RPMI7951 (cell line): Measurements from ENCODE around the gene ZNF439. TPM values are rescaled to one million over a fixed set of nuclear protein-coding genes. Genes with fewer than 3 reads are reported as not detected.
A peak's percentile ranks its signal among the peaks of the same experiment; 100 is the strongest.
"Not testable (repeated sequence)": the region's sequence is repeated elsewhere in the genome, so short reads cannot be mapped to it uniquely, and the experiment has no call there.

Experiments
- DNase-seq: peaks from one replicate; pipeline ENCODE4 v3.0.0-alpha.2; 2012; ENCODE audit warnings: low read depth
- total RNA-seq: library from RNA; depleted of rRNA; stranded (reverse); fragments of >200 nt; shearing (Covaris generic); gene quantifications from 2 replicates; pipeline ENCODE4 v1.2.3, GENCODE V29; 2014; rRNA removed

ZNF439 gene
- total RNA-seq, result 11.1 and 12.3 TPM in 2 replicates

- DNase-seq, result peak; percentile 89
Measured at GRCh38 chr19:11848594-11849469, at the start of gene ZNF439. Gene ZNF439, plus strand, starts transcription at chr19:11848726. Its CDS starts 142 bp downstream, at chr19:11848868.

GRCh38 chr19:11806354-11807098, 42.0 kb upstream of the ZNF439 start:
- DNase-seq, result no peak

GRCh38 chr19:11807099-11807380, 41.5 kb upstream of the ZNF439 start:
- no peak for DNase-seq

DNA sequence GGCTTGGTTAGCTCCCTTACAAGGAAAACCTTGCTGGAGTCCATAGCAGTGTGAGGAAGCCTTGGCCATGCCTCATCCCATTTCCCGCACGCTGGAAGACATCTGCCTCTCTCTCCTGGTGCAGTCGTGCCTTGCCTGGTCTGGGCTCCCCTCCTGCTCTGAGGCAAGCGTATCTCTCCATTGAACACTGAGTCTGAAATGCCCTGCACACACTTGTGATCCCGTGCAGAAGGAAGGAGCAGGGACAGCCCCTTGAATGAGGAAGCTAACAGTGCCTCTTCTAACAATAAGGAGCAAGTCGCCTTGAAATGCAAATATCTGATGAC, 34.9 kb upstream of the ZNF439 start:
- no peak for DNase-seq

DNA sequence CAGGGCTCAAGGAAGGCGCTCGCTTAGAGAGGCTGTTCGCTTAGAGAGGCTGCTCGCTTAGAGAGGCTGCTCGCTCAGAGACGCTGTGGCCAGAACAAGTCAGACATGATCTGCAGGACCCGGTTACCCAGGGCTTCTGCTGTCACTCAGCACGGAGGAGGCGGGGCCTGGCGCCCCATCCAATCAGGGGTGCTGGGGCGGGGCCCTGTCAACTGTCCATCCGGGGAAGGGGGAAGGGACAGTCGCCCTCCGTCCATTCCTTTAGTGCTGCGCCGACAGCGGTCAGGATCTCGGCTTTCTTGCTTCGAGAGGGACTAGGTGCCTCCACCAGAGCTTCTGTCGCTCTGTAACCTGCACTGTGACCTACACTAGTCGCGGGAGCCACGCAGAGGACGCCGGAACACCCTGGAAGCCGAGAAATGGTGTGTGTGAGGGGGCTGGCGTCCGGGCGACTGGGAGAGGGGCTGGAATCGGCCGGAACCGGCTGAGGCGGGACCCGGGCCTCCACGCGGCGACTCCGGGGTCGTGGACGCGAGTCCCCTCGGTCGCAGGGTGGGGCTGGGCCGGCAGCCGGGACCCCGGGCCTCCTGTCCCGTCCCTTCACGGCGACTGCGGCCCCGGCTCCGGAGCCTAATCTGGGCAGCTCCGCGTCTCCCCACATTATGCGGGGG, 34.4 kb upstream of the ZNF439 start, which contains the start of gene ZNF440:
ZNF440 (plus strand) TSS at position 245 of the 671 bp plus-strand sequence; CDS start at position 420, 175 bp downstream.
- DNase-seq, result peak; percentile 93

- peak; percentile 41 for DNase-seq
Measured at GRCh38 chr19:11814700-11815035, 33.9 kb upstream of the ZNF439 start.

DNA sequence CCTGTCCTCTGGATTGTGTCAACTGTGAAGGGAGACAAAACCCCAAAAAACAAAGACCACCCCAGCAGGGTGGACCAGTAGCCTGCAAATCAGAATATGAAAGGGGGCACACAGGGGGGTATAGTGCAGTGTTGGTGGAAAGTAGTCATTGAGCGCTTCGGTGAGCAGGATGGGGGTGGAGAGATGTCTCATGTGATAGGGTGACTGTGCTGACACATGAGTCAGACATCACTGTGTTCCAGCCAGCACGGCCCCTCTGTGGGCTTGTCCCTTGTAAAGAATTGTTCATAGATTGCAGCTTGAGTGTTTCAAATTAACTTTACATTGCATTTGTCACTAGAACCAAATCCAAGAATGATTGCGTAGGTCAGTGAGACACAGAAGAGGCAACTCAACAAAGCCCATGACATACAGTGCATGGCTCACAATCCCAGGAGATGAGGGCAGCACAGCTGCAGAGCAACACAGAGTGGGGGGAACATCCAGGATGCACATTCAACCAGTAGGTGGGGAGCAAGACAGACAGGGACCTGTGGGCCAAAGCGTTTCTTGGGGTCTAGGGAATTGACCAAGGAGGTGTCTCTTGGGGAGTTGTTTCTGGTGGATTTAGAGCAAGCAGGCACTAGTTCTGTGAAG, 26.9 kb upstream of the ZNF439 start:
- peak; percentile 64 for DNase-seq

DNA sequence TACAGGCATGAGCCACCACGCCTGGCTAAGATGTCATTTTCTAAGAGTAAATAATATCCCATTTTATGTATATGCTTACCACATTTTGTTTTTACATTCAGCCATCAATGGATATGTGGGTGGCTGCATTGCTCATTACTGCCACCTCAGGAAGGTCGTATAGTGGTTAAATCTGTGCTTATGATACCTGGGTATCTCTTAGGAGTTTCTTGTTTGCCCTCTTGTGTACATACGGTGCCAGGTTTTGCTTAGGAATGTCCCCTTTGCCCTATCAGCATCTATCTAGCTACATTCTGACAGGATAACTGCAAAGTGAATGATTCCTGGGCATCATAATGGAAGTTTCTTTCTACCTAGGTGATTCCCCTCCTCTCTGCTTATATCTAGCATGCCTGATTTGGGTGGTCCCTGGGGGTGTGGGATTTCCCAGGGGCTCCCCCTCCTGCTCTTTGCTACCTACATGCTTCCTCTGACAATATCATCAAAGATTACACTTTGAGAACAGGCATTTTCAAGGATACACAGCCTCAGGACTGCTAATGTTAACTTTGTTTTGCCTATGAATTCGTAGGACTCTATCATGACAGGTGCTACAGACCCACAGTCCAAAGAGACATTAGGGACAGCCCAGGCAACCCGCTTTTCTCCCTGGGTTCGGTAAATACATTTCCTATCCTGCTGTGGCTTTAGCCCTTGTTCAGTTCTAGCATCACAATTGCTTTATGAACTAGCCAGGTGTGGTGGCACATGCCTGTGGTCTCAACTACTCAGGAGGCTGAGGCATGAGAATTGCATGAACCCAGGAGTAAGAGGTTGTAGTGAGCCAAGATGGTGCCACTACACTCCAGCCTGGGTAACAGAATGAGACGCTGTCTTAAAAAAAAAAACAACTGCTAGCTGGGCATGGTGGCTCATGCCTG, 19.3 kb upstream of the ZNF439 start:
- not testable (repeated sequence) for DNase-seq

- no peak for DNase-seq
Measured at GRCh38 chr19:11832253-11832912, 16.1 kb upstream of the ZNF439 start.

DNA sequence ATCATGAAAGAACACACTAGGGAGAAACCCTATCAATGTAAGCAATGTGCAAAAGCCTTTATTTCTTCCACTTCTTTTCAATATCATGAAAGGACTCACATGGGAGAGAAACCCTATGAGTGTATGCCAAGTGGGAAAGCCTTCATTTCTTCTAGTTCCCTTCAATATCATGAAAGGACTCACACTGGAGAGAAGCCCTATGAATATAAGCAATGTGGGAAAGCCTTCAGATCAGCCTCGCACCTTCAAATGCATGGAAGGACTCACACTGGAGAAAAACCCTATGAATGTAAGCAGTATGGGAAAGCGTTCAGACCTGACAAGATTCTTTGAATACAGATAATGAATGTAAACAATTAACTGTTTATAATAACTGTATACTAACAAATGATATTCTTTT, 15.0 kb upstream of the ZNF439 start:
- no peak for DNase-seq

DNA sequence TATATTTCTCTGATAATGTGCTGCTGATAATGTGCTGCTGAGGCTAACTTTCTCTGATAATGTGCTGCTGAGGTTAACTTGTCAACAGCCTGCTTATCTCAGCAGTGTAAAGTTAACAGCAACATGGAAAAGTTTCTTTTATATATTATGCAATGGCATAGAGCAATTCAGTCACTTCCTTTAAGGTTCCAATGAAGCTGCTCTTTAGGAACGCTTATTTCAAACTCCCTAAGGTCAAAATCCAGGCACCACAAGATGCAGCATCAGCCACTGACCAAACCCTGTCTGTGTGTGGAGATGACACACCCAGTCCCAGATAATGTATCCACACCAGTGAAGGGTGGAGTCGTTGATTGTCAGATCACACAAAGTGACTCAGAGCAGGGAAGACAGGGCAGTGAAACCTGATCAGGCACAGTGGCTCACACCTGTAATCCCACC, 12.9 kb upstream of the ZNF439 start:
- DNase-seq, result peak; percentile 35

GRCh38 chr19:11843722-11844121, 4.8 kb upstream of the ZNF439 start:
- DNase-seq, result peak; percentile 27

GRCh38 chr19:11847615-11848014, 911 bp upstream of the ZNF439 start:
- not testable (repeated sequence) for DNase-seq

- DNase-seq, result no peak
Measured at GRCh38 chr19:11848200-11848593, 329 bp upstream of the ZNF439 start.

DNA sequence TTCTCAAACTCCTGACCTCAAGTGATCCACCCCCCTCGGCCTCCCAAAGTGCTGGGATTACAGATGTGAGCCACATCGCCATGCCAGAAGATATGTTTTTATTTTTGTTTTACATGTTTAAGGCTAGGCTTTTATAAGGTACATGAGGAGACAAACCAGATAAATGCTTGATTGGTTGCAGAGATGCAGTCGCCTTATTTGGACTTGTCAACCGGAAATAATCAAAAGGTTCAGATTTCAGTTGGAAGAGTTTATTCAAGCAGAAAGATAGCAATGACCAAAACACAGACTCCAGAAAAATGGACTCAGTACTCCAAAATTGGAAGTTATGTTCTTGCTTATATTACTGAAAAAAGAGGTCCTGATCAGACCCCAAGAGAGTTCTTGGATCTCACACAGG, 1.8 kb downstream of the ZNF439 start:
- DNase-seq, result not testable (repeated sequence)

DNA sequence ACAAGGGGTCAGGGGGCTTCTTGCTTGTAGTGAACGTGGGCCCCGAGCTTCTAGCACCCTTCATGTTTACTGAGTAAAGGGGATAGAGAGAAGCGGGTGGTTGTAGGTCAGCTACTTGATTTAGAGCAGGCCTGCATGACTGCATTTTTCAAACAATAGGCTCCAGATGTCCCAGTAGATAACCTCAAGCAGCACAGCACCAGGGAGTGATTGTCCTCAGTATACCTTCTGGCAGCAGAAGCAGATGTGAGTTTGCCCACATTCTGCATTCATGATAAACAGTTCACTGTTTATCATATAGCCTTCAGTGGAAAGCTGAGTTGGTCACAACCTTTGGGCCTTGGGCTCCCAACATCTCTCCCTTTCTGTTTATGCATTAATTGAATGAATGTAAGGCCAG, 4.8 kb downstream of the ZNF439 start:
- no peak for DNase-seq

DNA sequence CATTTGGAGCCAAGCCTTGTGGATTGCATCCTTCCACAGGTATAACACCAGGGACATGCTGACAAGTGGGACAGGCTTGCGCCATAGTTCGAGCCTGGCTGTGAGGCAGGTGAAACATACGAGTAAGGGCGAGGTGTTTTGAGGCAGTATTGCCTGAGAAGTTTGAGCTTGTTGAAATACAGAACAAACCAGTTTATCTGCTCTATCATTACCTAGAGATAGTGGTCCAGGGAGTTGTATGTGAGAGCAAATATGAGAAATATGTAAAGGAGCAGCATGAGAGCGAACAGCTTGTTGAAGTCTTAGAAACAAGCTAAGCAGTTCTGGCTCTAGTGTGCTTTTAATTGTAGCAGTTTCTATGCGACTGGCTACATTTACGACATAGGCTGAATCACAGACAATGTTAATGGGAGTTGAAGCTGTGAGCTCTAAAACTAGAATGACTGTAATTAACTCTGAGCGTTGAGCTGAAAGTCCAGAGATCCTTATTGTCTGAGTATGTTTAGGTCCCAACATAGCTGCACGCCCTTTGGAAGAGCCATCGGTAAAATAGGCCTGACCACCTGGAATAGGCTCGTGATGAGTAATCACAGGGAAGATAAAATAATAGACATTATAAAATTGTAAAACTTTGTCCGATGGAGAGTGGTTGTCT, 8.2 kb downstream of the ZNF439 start:
- DNase-seq, result no peak

DNA sequence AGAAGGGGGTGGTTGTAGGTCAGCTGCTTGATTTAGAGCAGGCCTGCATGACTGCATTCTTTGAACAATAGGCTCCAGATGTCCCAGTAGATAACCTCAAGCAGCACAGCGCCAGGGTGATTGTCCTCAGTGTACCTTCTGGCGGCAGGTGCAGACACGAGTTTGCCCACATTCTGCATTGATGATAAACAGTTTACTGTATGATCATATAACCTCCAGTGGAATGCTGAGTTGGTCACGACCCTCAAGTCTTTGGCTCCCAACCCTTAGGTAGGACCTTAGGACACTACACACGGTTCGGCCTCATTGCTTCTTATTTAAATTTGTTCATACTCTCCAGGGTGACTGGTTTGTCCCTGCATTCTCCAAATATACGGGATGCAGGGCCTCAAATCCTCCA, 12.2 kb downstream of the ZNF439 start:
- no peak for DNase-seq

- no peak for DNase-seq
Measured at GRCh38 chr19:11861301-11861700, 12.8 kb downstream of the ZNF439 start.

DNA sequence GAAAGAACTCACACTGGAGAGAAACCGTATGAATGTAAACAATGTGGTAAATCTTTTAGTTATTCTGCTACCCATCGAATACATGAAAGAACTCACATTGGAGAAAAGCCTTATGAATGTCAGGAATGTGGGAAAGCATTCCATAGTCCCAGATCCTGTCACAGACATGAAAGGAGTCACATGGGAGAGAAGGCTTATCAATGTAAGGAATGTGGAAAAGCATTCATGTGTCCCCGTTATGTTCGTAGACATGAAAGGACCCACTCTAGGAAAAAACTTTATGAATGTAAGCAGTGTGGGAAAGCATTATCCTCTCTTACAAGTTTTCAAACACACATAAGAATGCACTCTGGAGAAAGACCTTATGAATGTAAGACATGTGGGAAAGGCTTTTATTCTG, 19.2 kb downstream of the ZNF439 start:
- DNase-seq, result peak; percentile 7
